GM18499 (cell line): Measurements from ENCODE around the gene CPB2.
A peak's percentile ranks its signal among the peaks of the same experiment; 100 is the strongest.

Experiments
- ATAC-seq: cut with Tn5 transposase; IDR thresholded peaks from one replicate; pipeline ENCODE4 v1.9.1; 2021; ENCODE audit warnings: moderate number of reproducible peaks; ENCODE audit not compliant: insufficient read depth, unreplicated experiment

Gene CPB2

DNA sequence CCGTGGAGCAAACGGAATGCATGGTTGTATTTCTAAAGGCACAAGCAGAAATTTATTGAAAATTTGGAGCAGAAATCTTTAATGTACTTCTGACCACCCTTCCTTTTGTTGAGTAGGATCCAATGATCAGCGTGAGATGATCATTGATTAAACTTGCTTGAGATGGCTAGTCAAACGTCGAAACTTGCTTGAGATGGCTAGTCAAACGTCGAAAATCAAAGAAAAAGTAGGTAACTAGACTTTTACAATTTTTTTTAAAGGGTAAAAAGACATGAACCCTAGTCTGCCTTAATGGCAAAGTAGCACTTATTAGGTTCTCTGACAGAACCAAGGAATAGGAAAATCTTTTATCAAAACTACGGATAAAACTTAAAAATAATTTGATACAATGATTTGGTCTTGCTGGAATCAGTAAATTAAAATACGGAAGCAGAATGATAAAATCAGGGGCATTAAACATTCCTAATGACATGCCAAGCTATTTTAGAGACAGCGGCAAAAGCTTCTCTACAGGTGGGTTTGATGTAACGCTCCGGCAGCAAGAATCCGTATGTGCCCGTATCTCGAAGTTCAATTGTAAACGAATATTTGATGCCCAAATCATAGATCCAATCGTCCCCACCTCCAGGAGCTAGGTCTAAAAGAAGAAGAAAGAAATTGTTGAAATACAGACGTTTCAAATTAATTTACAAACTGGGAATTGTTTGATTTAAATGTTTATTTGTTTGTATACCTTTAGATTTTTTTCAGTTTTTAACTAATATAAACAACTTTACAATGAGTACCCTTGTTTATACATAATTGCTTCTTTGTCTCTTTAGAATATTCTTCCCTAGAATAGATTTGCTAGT lies 51.4 kb downstream of the CPB2 start:
- ATAC-seq: no peak

DNA sequence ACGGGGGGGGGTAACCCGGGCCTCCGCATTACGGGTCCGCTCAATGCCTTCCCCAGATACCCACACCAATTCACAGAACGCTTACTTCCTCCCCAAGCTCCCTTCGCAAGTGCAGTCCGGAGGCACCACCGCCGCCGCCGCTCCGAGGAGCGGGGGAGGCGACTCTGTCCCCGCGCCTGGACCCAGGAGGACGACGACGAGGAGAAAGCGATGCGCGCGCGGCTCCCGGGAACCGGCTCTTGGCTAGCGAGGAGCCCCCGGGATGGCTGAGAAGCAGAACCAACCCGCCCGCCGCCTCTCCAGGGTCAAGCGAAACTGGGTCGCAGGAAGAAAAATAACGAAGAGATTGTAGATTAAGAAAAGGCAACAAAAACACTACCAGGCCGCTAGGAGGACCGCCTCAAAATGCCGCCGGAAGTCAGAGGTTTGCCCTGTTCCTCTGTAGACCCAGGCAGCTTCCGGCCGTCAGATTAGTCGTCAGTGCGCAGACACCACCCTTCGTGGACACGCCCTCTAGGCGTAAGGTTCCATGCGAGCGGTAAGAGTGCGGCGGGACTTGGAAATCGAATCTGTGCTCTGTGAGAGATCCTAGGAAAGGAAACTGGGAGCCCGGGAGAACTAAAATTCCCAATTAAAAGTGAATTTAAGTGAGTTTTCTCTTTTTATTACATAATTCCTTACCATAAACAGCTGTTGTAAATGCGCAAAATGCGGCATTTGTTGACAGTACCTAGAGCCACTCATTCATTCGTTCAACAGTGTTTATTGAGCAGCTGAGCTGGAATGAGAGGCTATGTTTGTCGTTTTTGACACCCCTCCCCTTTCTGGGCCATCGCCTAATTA lies 52.3 kb downstream of the CPB2 start, which contains the start of gene ZC3H13:
ZC3H13 (minus strand) TSS at position 428 of the 843 bp plus-strand sequence. CDS start 7,239 bp downstream, outside the sequence.
- peak; percentile 93 for ATAC-seq

DNA sequence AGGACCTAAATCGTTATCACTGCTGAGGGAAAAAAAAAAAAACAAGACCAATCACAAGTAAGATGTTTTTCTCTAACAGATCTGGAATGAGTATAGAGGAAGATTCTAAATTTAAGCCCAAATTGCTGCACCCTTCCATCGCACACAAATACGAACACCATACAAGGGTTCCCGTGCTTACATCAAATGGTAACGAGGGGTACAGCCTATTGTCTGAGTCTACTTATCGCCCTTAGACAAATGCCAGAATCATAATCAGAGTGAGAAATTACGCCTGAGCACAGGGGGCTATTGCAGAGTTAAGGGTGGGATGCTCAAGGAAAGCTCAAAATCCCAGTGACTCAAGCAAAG lies 52.9 kb downstream of the CPB2 start:
- ATAC-seq: no peak

DNA sequence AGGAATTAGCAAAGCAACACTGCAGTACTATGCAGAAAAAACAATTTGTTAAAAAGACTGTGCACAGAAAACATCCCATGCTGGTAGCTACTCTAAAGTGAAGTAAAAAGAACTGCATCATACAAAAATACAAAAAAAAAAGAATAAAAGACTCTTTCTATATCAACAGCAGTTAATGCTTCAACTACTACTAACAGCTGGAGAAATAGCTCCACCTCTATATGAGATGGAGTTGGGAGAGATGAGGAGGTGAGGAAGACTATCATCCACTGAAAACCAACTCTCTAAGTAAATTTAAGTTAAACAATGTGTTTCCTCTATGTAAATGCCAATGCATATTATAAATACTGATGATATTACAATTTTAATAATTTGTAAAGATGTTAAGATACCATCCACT lies 54.1 kb downstream of the CPB2 start:
- ATAC-seq: no peak

DNA sequence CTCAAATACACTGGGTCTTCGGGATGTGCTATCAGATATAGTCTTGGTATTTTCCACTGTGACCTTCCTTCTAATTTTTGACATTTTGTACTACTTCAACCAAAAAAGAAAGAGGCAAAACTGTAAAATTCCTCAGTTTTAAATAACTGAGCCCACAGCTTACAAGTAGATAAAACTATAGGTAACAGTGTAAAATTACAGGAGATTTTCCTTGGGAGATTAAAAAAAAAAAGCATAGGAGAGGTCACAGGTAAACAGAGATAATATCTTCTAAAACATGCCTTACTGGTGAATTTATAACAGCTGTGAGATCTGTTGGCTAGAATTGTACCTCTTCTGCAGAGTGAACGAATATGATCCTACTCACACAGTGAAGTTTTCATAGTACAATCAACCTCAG lies 59.4 kb downstream of the CPB2 start:
- ATAC-seq: no peak

DNA sequence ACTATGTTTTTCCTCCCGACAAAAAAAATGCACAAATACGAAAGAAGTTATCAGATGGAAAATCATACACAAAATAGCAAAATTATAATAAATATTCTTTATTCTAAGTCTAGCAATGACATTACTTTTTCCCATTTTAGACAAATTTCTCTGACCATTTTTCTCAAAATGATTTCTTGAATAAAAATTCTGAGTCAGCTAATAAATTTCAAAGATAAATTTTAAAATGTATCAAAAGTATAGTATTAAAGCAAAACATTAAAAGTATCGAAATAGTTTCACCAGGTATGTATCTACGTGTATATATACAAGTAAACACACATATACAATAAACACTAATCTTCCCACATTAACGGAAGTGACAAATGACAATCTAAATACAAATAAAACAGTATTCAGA lies 61.2 kb downstream of the CPB2 start:
- no peak for ATAC-seq

DNA sequence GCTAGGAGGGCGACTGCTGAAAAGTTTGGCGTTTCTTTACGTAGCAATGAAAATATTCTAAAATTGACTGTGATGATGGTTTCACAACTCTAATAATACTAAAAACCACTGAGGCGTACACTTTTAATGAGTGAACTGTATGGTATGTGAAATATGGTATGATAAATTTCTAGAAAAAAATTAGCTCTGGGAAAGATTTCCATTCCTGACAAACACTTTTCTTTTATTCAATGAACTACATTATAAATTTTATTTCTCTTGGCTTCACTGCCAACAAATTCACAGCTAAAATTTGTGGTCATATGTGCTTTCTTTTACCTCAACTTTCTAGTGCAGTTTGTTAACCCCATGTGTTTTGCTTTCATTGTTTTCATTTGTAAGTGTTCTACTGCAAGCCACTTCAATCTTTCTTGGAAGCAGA lies 63.4 kb downstream of the CPB2 start:
- no peak for ATAC-seq

DNA sequence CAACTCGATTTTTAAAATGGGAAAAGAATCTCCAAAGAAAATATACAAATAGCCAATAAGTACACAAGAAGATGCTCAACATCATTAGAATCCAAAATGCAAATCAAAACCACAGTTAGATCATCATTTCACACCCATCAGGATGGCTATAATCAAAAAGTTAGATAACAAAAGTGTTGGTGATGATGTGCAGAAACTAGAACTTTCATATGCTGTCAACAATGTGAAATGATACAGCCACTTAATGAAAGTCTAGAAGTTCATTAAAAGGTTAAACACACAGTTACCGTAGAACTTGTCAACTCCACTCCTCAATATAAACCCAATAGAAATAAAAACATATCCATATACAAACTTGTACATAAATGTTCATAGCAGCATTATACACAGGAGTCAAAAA lies 64.1 kb downstream of the CPB2 start:
- ATAC-seq: no peak

DNA sequence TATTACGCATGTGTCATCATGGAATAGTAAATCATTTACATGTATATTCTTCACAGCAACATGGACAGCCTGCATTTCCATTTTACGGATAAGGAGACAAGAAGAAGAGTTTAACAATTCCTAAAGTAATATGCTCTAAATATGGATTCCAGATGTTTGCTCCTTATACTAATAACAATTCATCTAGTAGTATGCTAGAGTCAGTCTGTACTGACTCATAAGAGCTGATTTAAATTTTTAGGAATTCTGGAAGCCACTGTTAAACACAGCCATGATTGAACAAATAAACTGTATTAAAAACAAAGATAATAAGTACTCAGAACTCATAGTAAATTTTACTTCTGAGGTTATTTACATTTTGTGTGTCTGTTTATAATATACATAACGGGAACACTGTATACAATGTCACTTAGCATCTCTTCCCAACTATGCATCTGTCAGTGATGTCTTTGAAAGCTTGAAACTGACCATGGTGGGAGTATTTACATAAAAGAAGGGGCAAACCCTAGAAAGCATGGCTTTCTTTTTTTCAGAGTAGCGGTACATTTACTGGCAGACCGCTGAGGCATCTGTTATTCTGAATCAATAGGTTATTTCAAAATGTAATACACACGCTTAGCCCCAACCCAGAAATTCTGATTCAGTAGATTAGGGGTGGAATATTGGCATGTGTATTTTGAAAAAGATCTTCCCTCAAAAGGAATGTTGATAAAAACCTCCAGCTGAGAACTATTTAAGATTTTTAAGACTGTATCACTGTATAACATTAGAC lies 65.2 kb downstream of the CPB2 start:
- no peak for ATAC-seq

DNA sequence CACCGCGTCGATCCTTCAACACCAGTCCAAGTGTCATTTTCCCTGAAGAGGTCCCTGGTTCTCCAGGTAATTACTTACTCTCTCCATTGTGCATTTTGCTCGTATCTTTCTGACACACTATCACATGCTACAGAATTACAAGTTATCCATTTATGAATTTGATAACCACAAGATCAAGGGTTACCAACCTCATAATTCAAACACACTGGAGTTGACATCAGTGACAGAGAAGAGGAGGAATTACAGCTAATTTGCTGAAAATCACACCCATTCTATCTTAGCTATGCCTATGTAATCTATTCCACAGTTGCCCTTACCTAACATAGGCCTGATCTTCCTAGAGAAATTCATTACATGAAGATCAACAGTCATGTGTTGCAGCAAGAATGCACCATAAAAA lies 66.5 kb downstream of the CPB2 start:
- no peak for ATAC-seq

DNA sequence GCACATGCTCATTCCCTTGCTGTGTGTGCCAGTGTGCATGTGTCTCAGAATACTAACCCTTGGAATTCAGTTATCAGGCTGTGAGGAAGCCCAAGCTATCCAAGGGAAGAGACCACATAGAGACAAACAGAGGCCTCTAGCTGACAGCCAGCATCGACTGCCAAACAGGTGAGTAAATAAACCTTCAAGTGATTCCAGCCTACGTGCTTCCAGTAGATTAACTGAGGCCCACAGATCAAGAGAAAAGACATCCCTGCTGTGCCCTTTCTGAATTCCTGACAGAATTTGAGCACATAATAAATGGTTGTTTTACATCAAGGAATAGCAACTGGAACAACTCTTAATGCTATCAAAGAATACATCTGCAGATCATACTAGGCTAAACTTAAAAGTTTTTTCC lies 69.8 kb downstream of the CPB2 start:
- no peak for ATAC-seq

DNA sequence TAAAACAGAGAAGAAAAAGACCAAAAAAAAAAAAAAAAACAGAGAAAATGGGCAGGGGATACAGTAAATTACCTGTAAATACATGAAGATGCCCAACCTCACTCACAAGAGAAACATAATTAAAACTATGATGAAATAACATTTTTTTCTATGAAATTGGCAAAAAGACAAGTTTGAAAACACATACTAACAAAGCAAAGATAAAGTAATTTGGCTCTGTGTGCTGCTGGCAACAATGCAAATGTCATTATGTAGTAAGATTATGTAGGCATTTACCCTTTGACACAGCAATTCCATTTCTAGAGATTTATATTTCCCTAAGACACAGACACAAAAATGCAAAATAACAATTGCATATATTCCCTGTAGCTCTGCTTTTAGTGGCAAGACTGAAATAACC lies 72.5 kb downstream of the CPB2 start:
- no peak for ATAC-seq

DNA sequence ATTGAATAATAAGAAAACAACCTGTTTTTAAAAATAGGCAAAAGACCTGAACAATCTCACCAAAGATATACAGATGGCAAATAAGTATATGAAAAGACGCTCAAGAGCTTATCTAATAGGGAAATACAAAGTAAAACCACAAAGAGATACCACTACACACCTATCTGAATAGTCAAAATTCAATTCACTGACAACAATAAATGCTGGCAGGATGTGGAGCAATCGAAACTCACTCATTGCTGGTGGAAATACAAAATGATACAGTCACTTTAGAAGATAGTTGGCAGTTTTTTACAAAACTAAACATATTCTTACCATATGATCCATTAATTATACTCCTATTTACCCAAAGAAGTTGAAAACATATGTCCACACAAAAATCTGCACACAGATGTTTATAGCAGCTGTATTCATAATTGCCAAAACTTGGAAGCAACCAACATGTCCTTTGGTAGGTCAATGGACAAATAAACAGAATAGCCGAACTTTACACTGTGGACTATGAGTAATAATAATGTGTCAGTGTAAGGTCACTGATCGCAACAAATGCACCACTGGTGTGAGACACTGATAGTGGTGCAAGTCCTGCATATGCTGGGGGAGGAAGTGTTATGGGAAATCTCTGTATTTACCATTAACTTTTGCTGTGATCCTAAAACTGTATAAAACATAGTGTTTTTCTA lies 73.1 kb downstream of the CPB2 start:
- ATAC-seq: no peak

DNA sequence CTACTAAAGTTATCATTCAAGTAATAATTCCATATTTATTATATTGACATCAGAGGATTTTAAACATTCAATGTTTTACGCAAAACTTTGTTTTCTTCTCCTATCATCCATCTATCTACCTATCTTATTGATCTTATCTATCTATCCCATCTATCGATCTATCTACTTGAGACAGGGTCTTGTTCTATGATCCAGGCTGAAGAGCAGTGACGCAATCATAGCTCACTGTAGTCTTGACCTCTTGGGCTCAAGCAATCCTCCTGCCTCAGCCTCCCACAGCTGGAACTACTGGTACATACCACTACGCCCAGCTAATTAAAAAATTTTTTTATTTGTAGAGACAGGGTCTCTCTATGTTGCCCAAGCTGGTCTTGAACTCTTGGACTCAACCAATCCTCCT lies 79.7 kb downstream of the CPB2 start:
- ATAC-seq: no peak

DNA sequence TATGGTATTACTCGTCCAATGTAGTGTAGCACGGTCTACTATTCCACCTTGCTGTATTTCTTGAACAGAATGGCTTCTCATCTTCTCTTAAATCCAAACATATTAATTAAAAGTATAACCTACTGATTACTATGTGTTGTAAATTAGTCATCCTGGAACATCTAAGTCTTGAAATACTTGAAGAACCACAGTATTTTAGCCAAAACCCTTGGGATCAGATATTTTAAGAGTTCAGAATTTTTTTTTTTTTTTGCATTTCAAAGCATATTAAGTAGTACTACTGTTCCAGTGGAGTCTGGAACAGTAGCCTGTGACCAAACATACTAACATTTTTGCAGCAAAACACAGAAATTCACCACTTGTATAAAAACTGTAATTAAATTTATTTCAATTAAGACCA lies 82.4 kb downstream of the CPB2 start:
- ATAC-seq: no peak

DNA sequence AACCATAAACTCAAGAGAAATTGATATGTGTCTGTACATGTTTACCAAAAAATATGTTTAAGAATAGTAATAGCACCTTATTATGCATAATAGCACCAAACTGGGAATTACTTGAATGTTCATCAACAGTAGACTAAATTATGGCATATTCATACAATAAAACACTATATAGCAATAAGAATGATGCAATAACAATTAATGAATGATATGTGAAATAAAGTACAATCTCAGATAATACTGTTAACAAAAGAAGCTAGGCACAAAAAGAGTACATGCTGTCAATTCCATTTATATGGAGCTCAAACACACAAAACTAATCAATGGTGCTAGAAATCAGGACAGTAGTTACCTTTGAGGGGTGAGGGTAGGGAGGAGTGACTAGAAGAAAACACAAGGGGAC lies 88.6 kb downstream of the CPB2 start:
- no peak for ATAC-seq

DNA sequence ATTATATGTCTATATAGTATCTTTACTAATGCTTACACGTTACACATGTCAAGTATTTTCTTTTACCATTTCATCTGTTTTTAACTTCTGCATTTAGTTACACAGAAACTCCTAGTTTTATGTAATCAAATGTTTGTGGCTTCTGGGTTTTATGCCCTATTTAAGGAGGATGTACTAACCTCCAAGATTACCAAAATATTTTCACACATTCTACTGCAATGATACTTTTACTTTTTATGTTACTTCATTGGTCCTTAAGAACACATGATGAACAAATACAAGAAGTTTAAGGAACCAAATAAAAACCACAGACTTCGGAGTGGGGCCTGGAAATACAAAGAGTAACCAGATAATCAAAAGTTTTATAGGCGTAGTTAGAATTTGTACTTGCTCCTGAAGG lies 89.5 kb downstream of the CPB2 start:
- no peak for ATAC-seq

DNA sequence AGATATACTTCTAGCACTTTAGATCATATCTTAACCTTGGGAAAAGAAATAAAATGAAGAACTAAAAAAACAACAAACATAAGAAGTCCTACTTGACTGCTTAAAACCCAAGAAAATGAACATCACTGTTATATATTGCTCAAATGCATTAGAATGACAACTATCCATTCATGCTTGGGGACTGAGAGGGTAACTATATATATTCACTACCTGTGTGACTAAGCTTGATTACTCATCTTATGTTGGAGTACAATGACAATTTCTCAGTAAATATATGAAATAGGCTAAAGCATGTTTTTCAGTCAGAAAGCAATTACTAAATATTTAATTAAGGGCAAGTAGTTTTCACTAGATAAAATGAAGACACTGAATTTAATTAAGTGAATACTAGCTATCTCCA lies 92.4 kb downstream of the CPB2 start:
- ATAC-seq: no peak

DNA sequence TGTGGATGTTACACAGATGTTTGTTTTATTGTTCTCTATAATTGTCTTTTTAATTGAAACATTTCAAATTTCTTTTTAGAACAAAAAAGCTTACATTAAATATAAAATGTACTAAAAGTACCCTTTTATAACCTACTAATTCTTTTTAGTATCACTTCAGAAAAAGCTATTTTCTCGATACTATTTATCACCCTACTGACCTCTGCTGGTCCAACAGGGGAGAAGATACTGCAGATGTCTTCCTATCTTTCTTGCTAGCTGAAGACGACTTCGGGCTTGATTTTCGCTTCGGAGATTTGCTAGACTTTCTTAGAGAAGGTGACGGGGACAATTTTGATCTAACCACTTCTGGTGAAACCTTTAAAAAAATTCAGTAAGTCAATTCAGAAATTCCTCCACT lies 94.7 kb downstream of the CPB2 start:
- ATAC-seq: no peak

DNA sequence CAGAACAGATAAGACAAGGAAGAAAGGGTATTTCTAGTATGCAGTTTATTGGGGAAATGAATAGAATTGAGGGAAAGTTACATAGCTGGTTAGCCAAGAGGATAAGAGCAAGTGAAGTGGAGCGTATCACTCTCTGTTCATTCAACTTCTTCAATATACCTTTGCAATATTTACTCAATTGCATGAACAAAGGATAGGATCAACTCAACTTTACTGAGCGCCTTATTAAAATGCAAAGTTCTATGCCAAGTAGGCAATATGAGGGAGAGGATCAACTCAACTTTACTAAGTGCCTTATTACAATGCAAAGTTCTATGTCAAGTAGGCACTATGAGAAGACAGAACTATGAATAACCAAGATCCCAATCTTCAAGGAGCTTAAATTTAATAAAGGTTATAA lies 96.2 kb downstream of the CPB2 start:
- no peak for ATAC-seq
